ENCODE measurements around the gene AZIN2. TPM values are rescaled to one million over a fixed set of nuclear protein-coding genes. Genes with fewer than 3 reads are reported as not detected.

Gene AZIN2
- total and polyA plus RNA-seq, 10 of the 15 experiments (the other 5 are each of a cell fraction or from before 2014, with no cell fraction given) = 0.02 to 0.85 (median 0.23) TPM

GRCh38 chr1:33057095-33057494 lies 23.9 kb upstream of the AZIN2 start:
- WGBS (ENCODE audit: insufficient coverage, insufficient replicate concordance, low lambda C conversion rate, missing lambda C conversion rate) = 0% methylated on average over 1 of the region's 2 CpGs
- Histone ChIP-seq H2AFZ (ENCODE audit: control insufficient read depth, low read depth, low read length) (no peak overlapping the region), H3K4me1 (ENCODE audit: control insufficient read depth, insufficient read depth, low read length) (peaks cover 9% of the 10 kb centered on the region), H3K79me2 (ENCODE audit: control insufficient read depth, insufficient read depth, low read length) (no peaks in the 10 kb centered on the region), H3K27ac (ENCODE audit: control insufficient read depth, insufficient read depth) (no peak overlapping the region), H3K4me2 (ENCODE audit: control insufficient read depth, insufficient read depth) (no peak overlapping the region), H3K36me3 (ENCODE audit: control insufficient read depth in 2 of 2, insufficient read depth in 2 of 2, low read length in 1 of 2) (no peaks in the 10 kb centered on the region), H3K27me3 (replicated peaks in 1 of 2; ENCODE audit: control insufficient read depth in 2 of 2, insufficient read depth in 2 of 2, low read length in 1 of 2) (no peaks in the 10 kb centered on the region), H4K20me1 (ENCODE audit: control insufficient read depth, insufficient read depth) (no peaks in the 10 kb centered on the region), H3K9me3 (replicated peaks; ENCODE audit: control insufficient read depth, insufficient read depth, low read length) (no peaks in the 10 kb centered on the region; the same call in 2 of the 3 replicates), H3K9ac (ENCODE audit: control insufficient read depth, insufficient read depth, low read length) (no peak overlapping the region), H3K4me3 (no peak overlapping the region)
- FAIRE-seq (no peak), DNase-seq (ENCODE audit: low read depth, low spot score) (no peak), ATAC-seq (peak; percentile 38; the same call in 2 of the 3 replicates)
- RAD21 ChIA-PET (ENCODE audit: unreplicated experiment) = interaction anchor here (0.7 to 4.1 kb wide), 9 partner anchors 24 to 123 kb away, joined by 3 to 67 read pairs (median 4); partner anchors contain the start of gene AZIN2
- no TSS peak for BruUV-seq (replicated peaks)
- CTCF ChIA-PET = interaction anchor here (0.5 to 8.2 kb wide), 22 partner anchors 10 to 258 kb away, joined by 3 to 183 read pairs (median 4); partner anchors contain the start of genes AZIN2 and RNF19B
- POLR2A ChIA-PET = interaction anchor here (0.6 to 1.5 kb wide), 3 partner anchors 79 to 124 kb away, joined by 3 to 4 read pairs (median 3); no protein-coding TSS in a partner anchor
- SMC1A ChIA-PET (ENCODE audit: uncharacterized antibody, unreplicated experiment) = interaction anchor here (0.5 to 7.3 kb wide), 13 partner anchors 17 to 181 kb away, joined by 3 to 110 read pairs (median 3); partner anchors contain the start of gene AZIN2
- intact Hi-C loops (cut with micrococcal nuclease; ENCODE audit: unreplicated experiment) (no loop called here), in situ Hi-C loops (cut with MboI) (loop anchor here (5.0 kb wide), 1 partner anchor 125 kb away; no protein-coding TSS in a partner anchor)
- no peak for TF ChIP-seq GABPA (IDR thresholded peaks at IDR 0.05; ENCODE audit: low read depth)
- TF ChIP-seq IKZF2 (IDR thresholded peaks at IDR 0.05) = no peak
- TF ChIP-seq, protein P1, sequence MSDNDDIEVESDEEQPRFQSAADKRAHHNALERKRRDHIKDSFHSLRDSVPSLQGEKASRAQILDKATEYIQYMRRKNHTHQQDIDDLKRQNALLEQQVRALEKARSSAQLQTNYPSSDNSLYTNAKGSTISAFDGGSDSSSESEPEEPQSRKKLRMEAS (IDR thresholded peaks at IDR 0.05; ENCODE audit: low read depth, low read length) = no peak
- TF ChIP-seq, protein P2, sequence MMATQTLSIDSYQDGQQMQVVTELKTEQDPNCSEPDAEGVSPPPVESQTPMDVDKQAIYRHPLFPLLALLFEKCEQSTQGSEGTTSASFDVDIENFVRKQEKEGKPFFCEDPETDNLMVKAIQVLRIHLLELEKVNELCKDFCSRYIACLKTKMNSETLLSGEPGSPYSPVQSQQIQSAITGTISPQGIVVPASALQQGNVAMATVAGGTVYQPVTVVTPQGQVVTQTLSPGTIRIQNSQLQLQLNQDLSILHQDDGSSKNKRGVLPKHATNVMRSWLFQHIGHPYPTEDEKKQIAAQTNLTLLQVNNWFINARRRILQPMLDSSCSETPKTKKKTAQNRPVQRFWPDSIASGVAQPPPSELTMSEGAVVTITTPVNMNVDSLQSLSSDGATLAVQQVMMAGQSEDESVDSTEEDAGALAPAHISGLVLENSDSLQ (IDR thresholded peaks at IDR 0.05) = no peak
- TF ChIP-seq BCL11A (IDR thresholded peaks at IDR 0.05; ENCODE audit: low read depth, low read length) = no peak
- TF ChIP-seq TBL1XR1 (IDR thresholded peaks at IDR 0.05; ENCODE audit: low read depth, low read length) = no peak
- no peak for TF ChIP-seq RB1 (IDR thresholded peaks at IDR 0.05; ENCODE audit: borderline replicate concordance)
- TF ChIP-seq MYB (IDR thresholded peaks at IDR 0.05; ENCODE audit: borderline replicate concordance, low read depth, low read length) = no peak
- no peak for TF ChIP-seq SUZ12 (IDR thresholded peaks at IDR 0.05; ENCODE audit: unreplicated experiment)
- no peak for TF ChIP-seq SMAD1 (IDR thresholded peaks at IDR 0.05; ENCODE audit: low read depth, partially characterized antibody)
- no peak for TF ChIP-seq YBX1 (IDR thresholded peaks at IDR 0.05)
- no peak for TF ChIP-seq SIN3A (IDR thresholded peaks at IDR 0.05; ENCODE audit: low read depth, low read length)
- no peak for TF ChIP-seq MTA3 (IDR thresholded peaks at IDR 0.05; ENCODE audit: borderline replicate concordance, low read length)
- no peak for TF ChIP-seq RAD51 (IDR thresholded peaks at IDR 0.05)
- TF ChIP-seq STAT3 (IDR thresholded peaks at IDR 0.05; ENCODE audit: low read depth, low read length) = no peak
